Ovary (tissue), 9 donors: ENCODE measurements around the gene GNG12. TPM values are rescaled to one million over a fixed set of nuclear protein-coding genes. Genes with fewer than 3 reads are reported as not detected.

Experiments
- DNase-seq, 5 donors: peaks; one replicate each; pipeline ENCODE4 v3.0.0-alpha.2; 2019 to 2020
- H3K27ac ChIP-seq, 2 donors: fragments of 200-600 bp; one replicate each; pipeline versions ENCODE4 v1.5.1 to v1.8.0; 2019 to 2022
- H3K27me3 ChIP-seq: fragments of 200-600 bp; one replicate; pipeline ENCODE4 v1.8.0; 2022
- H3K36me3 ChIP-seq: fragments of 200-600 bp; sonication (generic); one replicate; pipeline ENCODE4 v1.5.1; 2019
- H3K4me1 ChIP-seq: one replicate; pipeline ENCODE4 v1.8.1; 2013; ENCODE audit warnings: mild to moderate bottlenecking, moderate library complexity; ENCODE audit not compliant: insufficient read depth
- H3K4me3 ChIP-seq: fragments of 200-600 bp; sonication (generic); one replicate; pipeline ENCODE4 v1.5.1; 2017
- H3K9me3 ChIP-seq, 2 donors: fragments of 200-600 bp in 1 of 2; sonication (generic) in 1 of 2; one replicate each; pipeline versions ENCODE4 v1.5.1 to v1.8.1; 2013 to 2019; ENCODE audit warnings: mild to moderate bottlenecking in 1 of 2, moderate library complexity in 1 of 2
- CTCF ChIP-seq, 3 donors: fragments of 450-650 bp in 2 of 3; fragments of 200-600 bp in 1 of 3; IDR thresholded peaks; one replicate each; pipeline versions ENCODE4 v1.5.1 to v1.8.0; 2016 to 2022; ENCODE audit warnings: antibody characterized with exemption in 3 of 3, mild to moderate bottlenecking in 1 of 3
- EP300 ChIP-seq: sonication (generic); formaldehyde crosslinking; IDR thresholded peaks from one replicate; pipeline ENCODE4 v1.6.1; 2017; ENCODE audit warnings: antibody characterized with exemption
- POLR2A ChIP-seq: fragments of 450-650 bp; IDR thresholded peaks from one replicate; pipeline ENCODE4 v1.6.1; 2017; ENCODE audit warnings: antibody characterized with exemption, mild to moderate bottlenecking, moderate library complexity
- WGBS, 3 donors: extraction: QIAGEN DNeasy Blood & Tissue Kit in 1 of 3; methylation state at CpG; one replicate each; pipeline versions ENCODE4 v1.1.5 to v1.1.7; 2013 to 2017; 5-methylcytosine and 5-hydroxymethylcytosine counted together
- intact Hi-C, 4 donors: fragments of 100-400 bp; cut with DNase I; formaldehyde crosslinking; loops; one replicate each; pipeline versions ENCODE4 v1.11.0 to v1.15.1; 2022 to 2023
- polyA plus RNA-seq, 2 donors: library from polyadenylated mRNA; stranded (reverse); fragments of 200-250 nt in 1 of 2; fragments of 350-450 nt in 1 of 2; fragmentation: Illumina TruSeq in 1 of 2; extraction: RNeasy Lipid Tissue Mini Kit (QIAGEN cat#74804) in 1 of 2; gene quantifications; one replicate each; pipeline ENCODE4 v1.2.3, GENCODE V29; 2013 to 2014
- total RNA-seq, 7 donors: library from RNA; depleted of rRNA in 2 of 7; stranded (reverse); fragments of >200 nt in 2 of 7; fragmentation: NEBNext Ultra II Directional in 3 of 7; extraction: Animal tissue kit (Norgen Biotek cat#: 25700) in 3 of 7; gene quantifications; one replicate each; pipeline versions ENCODE4 v1.1.0 to v1.2.4, GENCODE V29; 2016 to 2023
- donor health status: DM: no; HTN: no; CAD: no; lungs with moderate emphysema.
- donor health status: DM: no; HTN: no; CAD: no.
- donor health status: Bipolar disorder and iron deficiency.
- donor health status: DM: yes; HTN: yes; CAD: no.
- donor health status: DM: no; HTN: no; CAD: no.
- donor health status: DM: yes; HTN: yes; CAD: no.

GNG12 gene
- total and polyA plus RNA-seq, 9 donors: 41.0 to 121 (median 68.0) TPM

DNA sequence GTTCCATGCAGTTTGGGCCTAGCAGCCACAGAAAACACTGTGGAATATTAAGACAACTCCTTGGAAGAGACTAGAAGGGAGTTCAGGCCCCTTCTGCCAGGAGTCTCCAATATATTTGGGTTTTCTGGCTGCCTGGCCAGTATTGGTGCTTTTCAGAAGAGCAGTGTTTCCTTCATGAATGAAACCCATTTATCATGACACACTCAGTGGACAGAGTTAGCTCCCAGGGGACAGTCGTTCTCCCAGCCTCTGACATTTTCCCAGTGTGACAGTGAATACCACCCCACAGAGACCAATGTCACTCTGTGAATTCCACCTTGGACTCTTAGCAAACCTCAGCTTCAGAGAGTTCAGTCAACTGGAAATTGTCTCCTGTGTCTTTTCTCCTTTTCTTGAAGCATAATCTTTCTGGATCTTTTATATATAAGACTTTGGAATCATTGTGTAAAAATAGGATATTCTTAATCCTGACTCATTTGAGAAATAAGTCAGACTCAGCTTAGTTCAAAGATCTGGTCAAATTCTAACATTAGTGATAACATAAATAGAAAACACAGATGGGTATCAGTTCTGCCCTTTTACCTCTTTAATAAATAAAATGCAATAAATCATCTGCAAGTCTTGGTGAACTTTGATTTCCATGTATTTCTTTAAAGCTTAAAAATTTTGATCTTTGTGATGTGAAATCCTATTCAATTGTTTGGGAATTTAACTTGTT is 40.4 kb downstream of the GNG12 start:
- H3K4me3 ChIP-seq: no peak overlapping the region
- no peaks in the 10 kb centered on the region for H3K9me3 ChIP-seq
- no peaks in the 10 kb centered on the region for H3K27me3 ChIP-seq
- intact Hi-C loops: no loop called here
- 54 to 80% (median 80%) methylated on average over 1 of the region's 1 CpG for WGBS, 3 donors
- TF ChIP-seq POLR2A: no peak
- no peak for TF ChIP-seq CTCF (IDR thresholded peaks at IDR 0.05)
- no peak for TF ChIP-seq EP300
- no peak for DNase-seq
- H3K4me1 ChIP-seq: peaks cover 21% of the 10 kb centered on the region
- no peak overlapping the region for H3K27ac ChIP-seq
- H3K36me3 ChIP-seq: no peaks in the 10 kb centered on the region

- no peaks in the 10 kb centered on the region for H3K9me3 ChIP-seq
- H3K27ac ChIP-seq: peak overlapping the region in 1 of 2 donors; percentile 0
- H3K27me3 ChIP-seq: no peaks in the 10 kb centered on the region
- 15 to 21% (median 18%) methylated on average over 5 of the region's 5 CpGs for WGBS, 3 donors
- H3K4me1 ChIP-seq: peaks cover 23% of the 10 kb centered on the region
- H3K36me3 ChIP-seq: no peaks in the 10 kb centered on the region
- TF ChIP-seq EP300: no peak
- no peak for TF ChIP-seq POLR2A
- no peak for TF ChIP-seq CTCF (IDR thresholded peaks at IDR 0.05)
- intact Hi-C loops: no loop called here
- no peak overlapping the region for H3K4me3 ChIP-seq
- DNase-seq: no peak
These were observed 41.2 kb downstream of the GNG12 start for GRCh38 chr1:67792103-67792502.

DNA sequence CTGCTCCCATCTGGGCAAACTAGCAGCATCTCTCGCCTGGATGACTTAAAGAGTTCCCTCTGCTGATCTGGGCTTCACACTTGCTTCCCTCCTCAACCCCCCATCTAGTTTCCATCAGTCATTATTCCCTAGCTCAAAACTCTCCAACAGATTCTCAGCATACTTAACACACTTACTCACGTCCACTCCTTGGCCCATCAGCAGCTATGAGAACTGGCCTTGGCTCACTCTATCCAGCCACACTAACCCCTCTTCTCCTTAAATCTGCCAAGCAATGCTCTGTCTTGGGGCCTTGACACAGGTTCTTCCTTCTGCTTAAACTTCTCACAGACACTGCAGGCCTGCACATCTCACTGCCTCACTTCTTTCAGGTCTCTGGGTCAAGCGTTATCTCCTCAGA is 41.6 kb downstream of the GNG12 start:
- no peaks in the 10 kb centered on the region for H3K36me3 ChIP-seq
- WGBS, 3 donors: 35 to 46% (median 38%) methylated on average over 3 of the region's 3 CpGs
- peak in 3 of 5 donors; percentile 32 to 50 (median 36) for DNase-seq
- peaks cover 23% of the 10 kb centered on the region for H3K4me1 ChIP-seq
- TF ChIP-seq POLR2A: no peak
- TF ChIP-seq EP300: no peak
- TF ChIP-seq CTCF (IDR thresholded peaks at IDR 0.05): no peak
- H3K9me3 ChIP-seq: no peaks in the 10 kb centered on the region
- H3K4me3 ChIP-seq: no peak overlapping the region
- no peaks in the 10 kb centered on the region for H3K27me3 ChIP-seq
- peak overlapping the region in 1 of 2 donors; percentile 0 for H3K27ac ChIP-seq
- intact Hi-C loops: no loop called here

DNA sequence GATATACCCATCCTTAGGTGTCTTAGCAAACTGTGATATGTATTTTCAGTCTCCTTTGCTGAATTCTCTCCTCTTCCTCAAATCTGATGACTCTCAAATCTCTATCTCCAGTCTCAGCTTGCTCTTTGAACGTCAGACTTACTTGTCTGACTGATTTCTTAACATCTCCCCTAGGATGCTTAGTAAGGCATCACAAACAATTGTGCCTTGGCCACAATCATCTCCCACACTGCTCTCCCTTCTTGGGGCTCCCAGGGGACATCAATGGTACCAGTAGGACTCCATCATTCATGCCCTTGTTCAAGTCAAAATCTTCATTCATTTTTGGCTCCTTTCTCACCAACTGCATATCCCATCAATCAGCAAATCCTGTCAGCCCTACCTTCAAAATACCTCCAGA is 42.0 kb downstream of the GNG12 start:
- DNase-seq: no peak
- intact Hi-C loops: no loop called here
- 25 to 45% (median 36%) methylated on average over 1 of the region's 1 CpG for WGBS, 3 donors

More for the DNA sequence above, 42.0 kb downstream of the GNG12 start:
- no peak overlapping the region for H3K4me3 ChIP-seq
- TF ChIP-seq EP300 (no peak), POLR2A (no peak), CTCF (IDR thresholded peaks at IDR 0.05) (no peak)
- H3K36me3 ChIP-seq: no peaks in the 10 kb centered on the region
- no peaks in the 10 kb centered on the region for H3K27me3 ChIP-seq
- peaks cover 23% of the 10 kb centered on the region for H3K4me1 ChIP-seq
- H3K9me3 ChIP-seq: no peaks in the 10 kb centered on the region
- no peak overlapping the region for H3K27ac ChIP-seq
